Measurements from ENCODE around the gene TSPAN15.

The TSPAN15 gene

DNA sequence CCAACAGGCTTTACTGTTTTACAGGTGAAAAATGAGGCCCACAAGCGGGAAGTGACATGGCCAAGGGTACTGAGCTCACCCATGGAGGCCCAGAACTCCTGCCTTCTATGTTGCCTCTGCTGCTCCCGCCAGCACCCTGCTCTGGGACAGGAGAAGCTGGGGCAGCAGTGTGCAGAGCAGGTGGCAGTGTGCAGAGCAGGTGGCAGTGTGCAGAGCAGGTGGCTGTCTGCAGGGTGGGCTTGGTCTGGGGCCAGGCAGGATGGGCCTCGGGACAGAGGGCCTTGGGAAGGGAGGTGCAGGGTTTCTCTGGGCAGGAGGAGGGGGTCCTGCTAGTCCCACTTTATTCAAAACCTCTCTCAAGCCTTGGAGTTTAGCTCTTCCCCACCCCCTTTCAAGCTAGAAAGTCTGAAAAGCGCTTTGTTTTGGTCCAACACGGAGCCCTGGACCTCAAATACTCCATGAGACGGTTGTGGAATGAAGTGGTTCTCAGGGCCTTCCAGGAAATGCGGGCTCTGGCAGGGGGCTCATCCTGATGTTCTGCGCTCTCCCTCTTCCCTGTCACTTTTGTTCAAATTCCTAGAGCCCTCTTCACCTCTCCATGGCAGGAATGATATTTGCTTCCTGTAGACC is 26.8 kb downstream of the TSPAN15 start:
- no peak for TF ChIP-seq CTCF (IDR thresholded peaks at IDR 0.05; ENCODE audit: insufficient read depth, low read depth, low read length, missing control alignments)
- no peak overlapping the region for H3K4me3 ChIP-seq (ENCODE audit: low read length)
- DNase-seq (ENCODE audit: low read depth): no peak

- no peak overlapping the region for H3K4me3 ChIP-seq (ENCODE audit: low read length)
- no peak for TF ChIP-seq CTCF (IDR thresholded peaks at IDR 0.05; ENCODE audit: insufficient read depth, low read depth, low read length, missing control alignments)
- DNase-seq (ENCODE audit: low read depth): no peak
These were observed 28.2 kb downstream of the TSPAN15 start for GRCh38 chr10:69479240-69480067.

GRCh38 chr10:69480068-69480412 is 28.8 kb downstream of the TSPAN15 start:
- H3K4me3 ChIP-seq (ENCODE audit: low read length): no peak overlapping the region
- no peak for DNase-seq (ENCODE audit: low read depth)

GRCh38 chr10:69481305-69481704 is 30.0 kb downstream of the TSPAN15 start:
- no peak overlapping the region for H3K4me3 ChIP-seq (ENCODE audit: low read length)
- no peak for DNase-seq (ENCODE audit: low read depth)
- TF ChIP-seq CTCF (IDR thresholded peaks at IDR 0.05; ENCODE audit: insufficient read depth, low read depth, low read length, missing control alignments): no peak

More at GRCh38 chr10:69480068-69480412, 28.8 kb downstream of the TSPAN15 start:
- TF ChIP-seq CTCF (IDR thresholded peaks at IDR 0.05; ENCODE audit: insufficient read depth, low read depth, low read length, missing control alignments): no peak

DNA sequence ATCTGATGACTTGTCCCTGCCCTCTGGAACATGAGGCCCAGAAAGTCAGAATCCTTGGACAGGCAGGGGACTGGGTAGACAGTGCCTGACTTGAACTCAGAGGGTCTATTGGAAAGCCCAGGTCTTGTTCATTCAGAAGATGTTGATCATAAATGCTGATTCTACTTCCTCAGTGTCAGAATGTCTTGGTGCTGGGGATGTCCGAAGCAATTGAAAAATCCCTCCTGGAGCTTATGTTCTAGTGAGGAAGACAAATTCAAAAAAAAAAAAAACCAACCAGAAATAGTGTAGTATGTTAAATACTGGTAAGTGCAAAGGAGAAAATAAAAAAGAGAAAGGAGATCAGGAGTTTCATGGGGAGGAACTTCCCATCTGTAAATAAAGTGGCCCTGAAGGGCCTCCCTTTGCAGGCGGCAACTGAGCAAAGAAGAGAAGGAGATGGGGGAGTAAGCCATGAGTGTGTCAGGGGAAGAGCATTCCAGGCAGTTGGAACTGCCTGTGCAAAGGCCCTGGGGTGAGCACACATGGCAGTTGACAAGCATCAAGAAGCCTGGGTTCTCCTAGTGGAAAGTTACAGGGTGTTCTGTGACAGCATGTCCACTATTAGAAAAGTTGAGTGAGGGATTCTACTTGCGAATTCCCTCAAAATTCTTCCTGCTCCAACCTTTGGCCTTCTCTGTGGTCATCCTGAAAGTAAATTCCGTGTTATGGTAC is 30.7 kb downstream of the TSPAN15 start:
- no peak for DNase-seq (ENCODE audit: low read depth)
- no peak overlapping the region for H3K4me3 ChIP-seq (ENCODE audit: low read length)
- no peak for TF ChIP-seq CTCF (IDR thresholded peaks at IDR 0.05; ENCODE audit: insufficient read depth, low read depth, low read length, missing control alignments)

GRCh38 chr10:69483963-69484362 is 32.7 kb downstream of the TSPAN15 start:
- peak; percentile 38 for DNase-seq (ENCODE audit: low read depth)
- H3K4me3 ChIP-seq (ENCODE audit: low read length): no peak overlapping the region
- no peak for TF ChIP-seq CTCF (IDR thresholded peaks at IDR 0.05; ENCODE audit: insufficient read depth, low read depth, low read length, missing control alignments)

All from epithelial cell of esophagus (primary cell).